HG02852 (cell line): ENCODE measurements around the gene LRP1.

Experiments used
- ATAC-seq: cut with Tn5 transposase; IDR thresholded peaks from one replicate; pipeline ENCODE4 v1.9.1; 2021; ENCODE audit warnings: mild to moderate bottlenecking, moderate library complexity; ENCODE audit not compliant: unreplicated experiment

The LRP1 gene

GRCh38 chr12:57242691-57243454, 114.6 kb downstream of the LRP1 start:
- peak; percentile 29 for ATAC-seq

GRCh38 chr12:57243521-57244311, 115.4 kb downstream of the LRP1 start:
- ATAC-seq: no peak

DNA sequence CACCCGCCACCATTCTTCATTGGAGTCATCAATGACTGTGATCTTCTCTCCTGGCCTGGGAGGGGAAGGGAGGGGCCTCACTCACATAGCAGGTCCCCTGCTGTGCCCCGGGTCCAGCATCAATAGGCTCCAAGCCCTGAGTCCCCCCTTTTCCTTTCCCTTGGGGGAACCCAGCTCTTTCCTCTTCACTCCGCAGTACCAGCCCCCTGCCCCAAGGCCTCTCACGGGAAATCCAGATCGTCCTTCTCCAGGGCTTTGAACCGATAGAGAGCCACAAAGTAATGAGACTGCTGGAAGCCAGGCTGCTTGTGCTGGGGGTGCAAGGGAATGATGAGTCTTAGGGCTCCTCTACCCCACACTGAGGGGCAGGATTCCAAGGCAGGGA, 116.0 kb downstream of the LRP1 start:
- no peak for ATAC-seq

GRCh38 chr12:57247041-57247440, 118.8 kb downstream of the LRP1 start:
- ATAC-seq: no peak

DNA sequence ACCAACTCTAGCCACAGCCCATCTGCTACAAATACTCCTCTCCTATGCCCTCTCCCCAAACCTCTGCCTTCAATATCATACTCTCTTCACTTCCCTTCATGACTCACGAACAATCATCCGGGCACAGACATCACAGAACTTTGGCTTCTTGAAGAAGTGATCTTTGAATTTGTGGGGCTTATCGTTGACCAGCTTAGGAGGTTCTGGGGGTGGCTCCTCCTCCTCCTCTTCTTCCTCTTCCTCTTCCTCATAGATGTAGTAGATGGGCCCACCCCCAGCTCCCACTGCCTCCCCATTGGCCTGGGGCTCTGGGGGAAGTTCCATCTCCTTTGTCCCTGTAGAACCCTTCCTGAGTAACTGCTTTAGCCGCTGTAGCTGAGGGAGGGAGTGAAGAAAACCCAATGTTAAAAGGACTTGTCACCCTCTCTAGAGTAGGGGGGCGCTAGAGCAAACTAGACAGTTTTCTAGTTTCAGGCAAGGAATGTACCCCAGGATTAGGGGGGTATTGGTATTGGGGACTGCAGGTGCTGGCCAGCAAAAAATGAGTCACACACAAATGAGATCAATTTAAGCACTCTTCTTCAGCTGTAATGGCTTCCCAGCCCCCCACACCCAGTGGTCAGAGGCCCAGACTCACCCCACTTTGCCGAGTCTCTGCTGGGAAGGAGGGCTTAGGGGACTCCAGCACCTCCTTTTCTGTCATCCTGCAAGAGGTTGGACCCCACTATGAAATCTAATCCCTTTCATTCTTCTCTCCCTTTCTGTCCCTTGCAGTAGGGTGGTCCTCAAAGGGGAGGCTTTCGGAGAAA, 120.9 kb downstream of the LRP1 start:
- ATAC-seq: no peak

GRCh38 chr12:57250541-57250940, 122.3 kb downstream of the LRP1 start:
- ATAC-seq: no peak

DNA sequence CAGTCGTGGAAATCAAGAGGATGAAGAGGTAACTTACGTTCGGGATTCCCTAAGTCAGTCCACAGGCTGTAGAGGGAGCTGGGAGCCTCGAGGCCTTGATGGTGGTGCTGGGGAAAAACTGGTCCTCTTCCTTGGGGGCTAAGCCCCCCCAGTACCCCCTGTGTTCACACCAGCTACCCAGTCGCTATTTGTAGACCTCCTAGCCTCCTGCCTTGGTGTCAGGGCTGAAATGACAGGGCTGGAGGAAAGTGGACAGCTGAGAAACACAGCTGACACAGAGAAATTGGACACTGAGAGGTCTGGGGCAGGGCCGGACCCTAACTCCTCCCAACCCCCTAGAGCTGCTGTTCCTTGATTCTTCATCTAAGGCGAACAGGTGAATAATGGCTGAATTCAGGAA, 122.7 kb downstream of the LRP1 start, which contains the start of gene STAC3:
STAC3 (minus strand) TSS at position 232 of the 400 bp plus-strand sequence. CDS start 1,551 bp downstream, outside the sequence.
- ATAC-seq: no peak

GRCh38 chr12:57254506-57255280, 126.4 kb downstream of the LRP1 start:
- no peak for ATAC-seq

DNA sequence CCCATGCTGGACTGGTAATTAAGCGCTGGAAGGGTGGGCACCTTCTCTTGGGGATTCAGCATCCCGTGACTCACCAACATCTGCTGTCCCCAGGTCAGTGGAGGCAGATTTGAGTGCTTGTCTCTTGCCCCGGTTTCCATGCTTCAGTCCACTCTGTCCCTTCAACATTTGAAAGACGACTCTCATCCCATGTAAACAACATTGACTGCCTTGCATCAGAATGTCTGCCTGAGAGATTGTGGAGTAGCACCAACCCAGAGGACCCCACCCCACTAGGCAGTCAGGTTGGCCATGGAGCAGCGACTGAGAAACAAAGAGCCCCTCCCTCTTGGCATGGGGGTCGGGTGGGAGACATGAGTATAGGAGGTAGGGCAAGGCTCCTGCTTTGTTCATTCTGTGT, 127.6 kb downstream of the LRP1 start:
- no peak for ATAC-seq

GRCh38 chr12:57258977-57259970, 131.0 kb downstream of the LRP1 start:
- no peak for ATAC-seq

GRCh38 chr12:57260366-57260765, 132.1 kb downstream of the LRP1 start:
- no peak for ATAC-seq

DNA sequence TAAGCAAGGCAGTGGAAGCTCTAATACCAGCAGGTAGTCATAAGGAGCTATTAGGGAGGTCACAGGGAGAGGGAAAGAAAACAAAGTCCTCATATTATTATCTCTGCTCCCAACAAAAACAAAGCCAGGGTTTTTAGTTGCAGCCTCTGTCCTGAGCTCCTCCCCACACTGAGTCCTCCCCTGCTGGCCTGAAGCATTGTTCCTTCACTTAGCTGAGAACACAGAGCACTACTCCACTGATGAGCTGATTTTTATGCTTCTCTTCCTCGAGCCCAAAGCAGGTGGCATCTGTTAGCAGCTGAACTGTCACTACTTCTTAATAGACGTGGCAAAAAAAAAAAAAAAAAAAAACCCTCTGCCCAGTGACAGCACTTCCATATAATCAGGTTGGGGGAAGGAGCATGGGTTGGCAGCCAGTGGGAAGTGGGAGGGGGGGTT, 133.2 kb downstream of the LRP1 start:
- ATAC-seq: no peak

DNA sequence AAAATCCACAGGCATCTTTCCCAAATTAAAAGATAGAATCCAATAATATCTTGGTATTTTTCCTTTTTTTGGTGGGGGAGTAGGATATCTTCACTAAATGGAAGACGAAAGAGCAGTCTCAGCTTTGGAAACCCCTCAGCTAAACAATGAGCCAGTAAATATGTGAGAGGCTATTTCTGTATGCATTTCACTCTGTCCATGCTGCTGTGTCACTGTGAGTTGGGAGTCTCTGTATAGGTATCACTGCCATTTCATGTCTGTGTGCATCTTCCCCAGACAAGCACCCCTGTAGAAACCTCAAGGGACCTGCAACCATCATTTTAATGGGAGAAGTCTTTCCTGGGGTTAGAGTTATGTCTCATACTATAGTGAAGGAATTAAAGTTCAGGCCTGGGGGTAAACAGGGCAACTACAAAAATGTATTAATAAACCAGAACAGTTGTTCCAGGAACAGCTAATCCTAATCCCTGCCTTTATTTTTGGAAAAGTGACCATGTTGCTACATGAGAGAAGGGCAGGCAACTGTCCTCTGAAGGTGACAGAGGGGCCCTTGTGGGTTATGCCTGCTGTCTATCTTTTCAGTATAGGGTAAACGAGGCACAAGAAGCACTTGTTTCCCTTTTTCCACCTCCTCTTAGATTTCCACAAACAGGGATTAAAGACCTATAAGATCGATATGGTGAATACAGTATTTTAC, 134.0 kb downstream of the LRP1 start:
- no peak for ATAC-seq
